OCI-LY1 (cell line): Measurements from ENCODE around the gene FAM151A.

ENCODE experiments used
- CTCF ChIP-seq: fragments of 200-600 bp; sonication (generic), shearing (Covaris generic); IDR thresholded peaks from 2 replicates; pipeline ENCODE4 v1.5.1; 2017; ENCODE audit warnings: mild to moderate bottlenecking, antibody characterized with exemption, low read length, moderate library complexity, mixed read lengths
- EZH2 ChIP-seq: fragments of 200-600 bp; sonication (generic), shearing (Covaris generic); IDR thresholded peaks from 2 replicates; pipeline ENCODE4 v1.8.0; 2017; ENCODE audit warnings: borderline replicate concordance, mixed run types, mild to moderate bottlenecking, antibody characterized with exemption, low read length, moderate library complexity, mixed read lengths

GRCh38 chr1:54607821-54608565, 15.3 kb downstream of the FAM151A start:
- TF ChIP-seq CTCF (no peak), EZH2 (no peak)
